ENCODE results near the gene RHOV.

- TF ChIP-seq, protein P1, sequence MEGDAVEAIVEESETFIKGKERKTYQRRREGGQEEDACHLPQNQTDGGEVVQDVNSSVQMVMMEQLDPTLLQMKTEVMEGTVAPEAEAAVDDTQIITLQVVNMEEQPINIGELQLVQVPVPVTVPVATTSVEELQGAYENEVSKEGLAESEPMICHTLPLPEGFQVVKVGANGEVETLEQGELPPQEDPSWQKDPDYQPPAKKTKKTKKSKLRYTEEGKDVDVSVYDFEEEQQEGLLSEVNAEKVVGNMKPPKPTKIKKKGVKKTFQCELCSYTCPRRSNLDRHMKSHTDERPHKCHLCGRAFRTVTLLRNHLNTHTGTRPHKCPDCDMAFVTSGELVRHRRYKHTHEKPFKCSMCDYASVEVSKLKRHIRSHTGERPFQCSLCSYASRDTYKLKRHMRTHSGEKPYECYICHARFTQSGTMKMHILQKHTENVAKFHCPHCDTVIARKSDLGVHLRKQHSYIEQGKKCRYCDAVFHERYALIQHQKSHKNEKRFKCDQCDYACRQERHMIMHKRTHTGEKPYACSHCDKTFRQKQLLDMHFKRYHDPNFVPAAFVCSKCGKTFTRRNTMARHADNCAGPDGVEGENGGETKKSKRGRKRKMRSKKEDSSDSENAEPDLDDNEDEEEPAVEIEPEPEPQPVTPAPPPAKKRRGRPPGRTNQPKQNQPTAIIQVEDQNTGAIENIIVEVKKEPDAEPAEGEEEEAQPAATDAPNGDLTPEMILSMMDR (optimal IDR thresholded peaks at IDR 0.05 in 1 of 3, IDR thresholded peaks at IDR 0.05 in 1 of 3, conservative IDR thresholded peaks at IDR 0.05 in 1 of 3; ENCODE audit: extremely low read depth in 1 of 3, insufficient read depth in 2 of 3, low read length in 3 of 3): no peak
- no peak for TF ChIP-seq EZH2 (IDR thresholded peaks at IDR 0.05; ENCODE audit: low read length)
Observed at GRCh38 chr15:40906991-40907802, 33.2 kb upstream of the RHOV start.

All from keratinocyte (primary cell).